RPMI7951 (cell line): Measurements from ENCODE around the gene RIBC2. TPM values are rescaled to one million over a fixed set of nuclear protein-coding genes. Genes with fewer than 3 reads are reported as not detected.
"Not testable (repeated sequence)": the region's sequence is repeated elsewhere in the genome, so short reads cannot be mapped to it uniquely, and the experiment has no call there.

Source experiments
- DNase-seq: peaks from one replicate; pipeline ENCODE4 v3.0.0-alpha.2; 2012; ENCODE audit warnings: low read depth
- total RNA-seq: library from RNA; depleted of rRNA; stranded (reverse); fragments of >200 nt; shearing (Covaris generic); gene quantifications from 2 replicates; pipeline ENCODE4 v1.2.3, GENCODE V29; 2014

Gene RIBC2
- total RNA-seq, 1 experiment from 2014 or later: 5.5 TPM

- no peak for DNase-seq
Observed at GRCh38 chr22:45448431-45448830, 34.9 kb downstream of the RIBC2 start.

GRCh38 chr22:45449442-45449841, 35.9 kb downstream of the RIBC2 start:
- not testable (repeated sequence) for DNase-seq

- DNase-seq: no peak
Observed at GRCh38 chr22:45450101-45450785, 36.8 kb downstream of the RIBC2 start.

GRCh38 chr22:45450921-45451651, 37.6 kb downstream of the RIBC2 start:
- DNase-seq: peak; percentile 35

GRCh38 chr22:45451972-45452371, 38.5 kb downstream of the RIBC2 start:
- no peak for DNase-seq

- no peak for DNase-seq
Observed at GRCh38 chr22:45452565-45453379, 39.3 kb downstream of the RIBC2 start.

- DNase-seq: no peak
Observed at GRCh38 chr22:45453764-45454163, 40.3 kb downstream of the RIBC2 start.

- DNase-seq: peak; percentile 23
Observed at GRCh38 chr22:45454275-45454674, 40.8 kb downstream of the RIBC2 start.

GRCh38 chr22:45455212-45455611, 41.7 kb downstream of the RIBC2 start:
- no peak for DNase-seq

- no peak for DNase-seq
Observed at GRCh38 chr22:45455621-45456020, 42.1 kb downstream of the RIBC2 start.

GRCh38 chr22:45456811-45457210, 43.3 kb downstream of the RIBC2 start:
- no peak for DNase-seq

GRCh38 chr22:45458532-45458931, 45.0 kb downstream of the RIBC2 start:
- no peak for DNase-seq

GRCh38 chr22:45459235-45459634, 45.7 kb downstream of the RIBC2 start:
- no peak for DNase-seq

GRCh38 chr22:45460288-45461109, 47.0 kb downstream of the RIBC2 start:
- peak; percentile 26 for DNase-seq

GRCh38 chr22:45462034-45462655, 48.7 kb downstream of the RIBC2 start:
- DNase-seq: no peak

- not testable (repeated sequence) for DNase-seq
Observed at GRCh38 chr22:45463691-45464090, 50.2 kb downstream of the RIBC2 start.

GRCh38 chr22:45465633-45466032, 52.1 kb downstream of the RIBC2 start:
- DNase-seq: no peak

- peak; percentile 33 for DNase-seq
Observed at GRCh38 chr22:45468872-45469271, 55.4 kb downstream of the RIBC2 start.

- DNase-seq: no peak
Observed at GRCh38 chr22:45469281-45470073, 56.0 kb downstream of the RIBC2 start.

GRCh38 chr22:45470871-45471270, 57.4 kb downstream of the RIBC2 start:
- DNase-seq: no peak
